Subcutaneous abdominal adipose tissue (tissue), 5 donors: Measurements from ENCODE around the gene TMPRSS6.
A peak's percentile ranks its signal among the peaks of the same experiment; 100 is the strongest.

Experiments used
- H3K27ac ChIP-seq: one replicate; pipeline ENCODE4 v1.7.0; 2013; ENCODE audit warnings: low read depth, mild to moderate bottlenecking, inconsistent platforms, low read length, moderate library complexity
- H3K27me3 ChIP-seq, 5 donors: one replicate each; pipeline ENCODE4 v1.7.0; 2013; ENCODE audit warnings: low read length in 5 of 5, inconsistent platforms in 1 of 5; ENCODE audit not compliant: control insufficient read depth in 5 of 5, insufficient read depth in 4 of 5
- H3K36me3 ChIP-seq, 5 donors: one replicate each; pipeline ENCODE4 v1.7.0; 2013; ENCODE audit warnings: low read length in 5 of 5; ENCODE audit not compliant: control insufficient read depth in 5 of 5, insufficient read depth in 5 of 5
- H3K4me1 ChIP-seq, 5 donors: one replicate each; pipeline ENCODE4 v1.7.0; 2013; ENCODE audit warnings: low read length in 5 of 5, mild to moderate bottlenecking in 3 of 5, moderate library complexity in 1 of 5; ENCODE audit not compliant: control insufficient read depth in 5 of 5, insufficient read depth in 5 of 5
- H3K4me3 ChIP-seq, 5 donors: one replicate each; pipeline ENCODE4 v1.7.0; 2013; ENCODE audit warnings: low read length in 5 of 5, low read depth in 1 of 5
- H3K9ac ChIP-seq, 5 donors: one replicate each; pipeline ENCODE4 v1.7.0; 2013; ENCODE audit warnings: low read length in 5 of 5, mild to moderate bottlenecking in 4 of 5, moderate library complexity in 3 of 5
- H3K9me3 ChIP-seq, 5 donors: one replicate each; pipeline ENCODE4 v1.7.0; 2013; ENCODE audit warnings: low read length in 5 of 5; ENCODE audit not compliant: control insufficient read depth in 5 of 5
- donor health status: healthy.
- donor health status: healthy.
- donor health status: healthy.
- donor health status: healthy.
- donor health status: healthy.

TMPRSS6 gene

DNA sequence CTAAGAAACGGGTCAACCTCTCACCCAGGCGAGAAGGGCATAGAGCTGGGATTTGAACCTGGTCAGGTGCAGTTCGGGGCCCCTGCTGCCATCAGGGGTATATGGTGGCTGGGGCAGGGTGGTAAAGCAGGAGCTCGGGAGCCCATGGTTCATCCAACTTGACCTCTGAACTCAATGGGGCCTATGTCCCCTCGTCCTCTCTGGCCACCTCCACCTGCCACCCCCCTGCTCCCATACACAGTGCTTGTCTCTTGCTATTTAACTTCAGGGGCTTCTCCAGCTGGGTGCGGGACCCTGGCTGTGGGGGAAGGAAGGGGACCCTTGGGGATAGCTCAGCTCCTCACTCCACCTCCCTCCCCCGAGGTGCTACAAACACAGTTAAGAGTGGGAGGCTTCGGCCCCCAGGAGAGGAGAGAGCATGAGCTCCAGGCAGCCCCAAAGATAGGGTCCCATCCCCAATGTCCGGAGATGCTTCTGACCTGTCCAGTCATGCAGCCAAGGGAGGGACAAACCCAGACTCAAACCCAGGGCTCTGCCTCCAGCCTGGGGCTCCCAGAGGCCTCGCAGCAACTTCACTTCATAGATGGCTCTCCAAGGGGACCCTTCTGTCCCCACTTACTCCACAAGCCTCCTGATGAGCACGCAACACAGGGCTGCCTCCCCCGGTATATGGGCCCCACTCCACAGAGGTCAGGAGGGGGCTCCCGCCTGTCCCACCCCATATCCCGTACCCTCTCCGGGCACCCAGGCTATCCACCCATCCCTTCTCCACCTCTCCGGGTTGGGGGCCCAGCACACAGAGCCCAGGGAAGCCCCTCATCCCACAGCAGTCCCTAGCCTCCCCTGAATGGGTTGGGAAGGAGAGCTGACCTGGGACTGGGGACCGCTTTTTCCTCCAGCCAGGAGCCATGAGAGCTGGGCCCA is 39.5 kb upstream of the TMPRSS6 start:
- Histone ChIP-seq H3K9me3 (peaks cover 0 to 3% (median 0%) of the 10 kb centered on the region in 5 donors), H3K27me3 (peaks cover 0 to 32% (median 21%) of the 10 kb centered on the region in 5 donors), H3K9ac (no peak overlapping the region), H3K36me3 (no peaks in the 10 kb centered on the region), H3K4me1 (peaks cover 0 to 3% (median 0%) of the 10 kb centered on the region in 5 donors), H3K27ac (no peak overlapping the region), H3K4me3 (peak overlapping the region in 1 of 5 donors; percentile 24)

DNA sequence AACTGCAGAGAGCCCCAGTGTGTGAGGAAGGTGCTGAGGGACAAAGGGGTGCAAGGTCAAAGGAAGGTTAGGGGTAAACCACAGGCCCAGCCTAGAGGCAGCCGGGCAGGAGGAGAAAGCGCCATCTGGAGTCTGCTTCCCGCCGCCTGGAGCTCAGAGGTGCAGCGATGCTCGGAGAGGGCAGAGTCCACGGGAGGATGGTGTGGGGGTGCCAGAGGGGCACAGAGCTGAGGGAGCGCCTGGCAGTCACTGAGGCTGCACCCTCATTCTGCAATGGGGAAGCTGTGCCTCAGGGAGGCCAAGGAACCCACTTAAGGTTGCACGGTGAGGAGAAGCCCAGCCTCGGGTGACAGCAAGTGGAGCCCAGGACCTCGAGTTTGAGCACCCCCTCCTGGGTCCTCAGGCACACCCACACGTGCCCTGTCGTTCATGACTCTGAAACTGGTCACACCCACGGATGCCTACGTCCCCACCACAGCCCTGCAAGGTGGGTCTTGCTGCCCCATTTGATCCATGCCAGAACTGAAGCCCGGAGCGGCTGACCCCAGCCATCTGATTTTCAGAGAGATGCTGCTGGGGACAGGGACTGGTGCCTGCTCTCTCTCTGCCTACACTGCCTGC is 38.6 kb upstream of the TMPRSS6 start:
- Histone ChIP-seq H3K27me3 (peaks cover 0 to 35% (median 24%) of the 10 kb centered on the region in 5 donors), H3K4me3 (peak overlapping the region in 1 of 5 donors; percentile 24), H3K4me1 (peaks cover 0 to 3% (median 0%) of the 10 kb centered on the region in 5 donors), H3K9ac (no peak overlapping the region), H3K27ac (no peak overlapping the region), H3K9me3 (peaks cover 0 to 3% (median 0%) of the 10 kb centered on the region in 5 donors), H3K36me3 (no peaks in the 10 kb centered on the region)

DNA sequence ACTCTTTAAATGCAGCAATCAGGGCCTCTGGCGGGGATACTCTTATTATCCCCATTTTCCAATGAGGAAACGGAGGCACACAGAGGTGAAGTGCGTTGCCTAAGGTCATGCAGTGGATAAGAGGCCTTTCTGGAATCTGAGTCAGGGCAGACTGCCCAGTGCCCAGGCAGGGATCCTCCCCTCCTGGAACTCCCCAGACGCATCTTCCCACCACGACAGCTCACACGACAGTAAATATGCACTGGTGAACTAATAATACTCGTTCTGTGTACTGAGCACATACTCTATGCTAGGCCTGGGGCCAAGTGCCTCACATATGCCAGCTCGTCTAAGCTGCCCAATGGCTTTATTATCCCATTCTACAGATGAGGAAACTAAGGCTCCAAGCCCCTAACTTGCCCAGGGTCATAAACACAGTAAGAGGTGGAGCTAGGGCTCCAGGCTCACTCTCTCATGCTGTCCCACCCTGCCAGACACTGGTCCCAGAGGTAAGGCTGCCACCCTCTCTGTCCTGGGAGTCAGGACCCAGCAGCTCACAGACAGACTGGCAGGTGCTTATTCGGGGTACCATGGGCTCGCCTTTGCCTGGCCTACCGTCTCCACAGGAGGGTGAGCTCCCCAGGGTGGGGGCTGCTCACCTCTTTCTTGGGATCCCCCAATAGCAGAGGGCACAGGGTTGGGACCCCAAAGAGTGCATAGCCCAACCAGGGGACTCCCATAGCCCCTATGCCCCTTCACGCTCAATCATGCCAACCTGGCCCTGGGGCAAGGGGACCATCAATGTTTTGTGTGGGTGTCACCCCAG is 37.9 kb upstream of the TMPRSS6 start:
- peaks cover 0 to 35% (median 24%) of the 10 kb centered on the region in 5 donors for H3K27me3 ChIP-seq
- peaks cover 0 to 3% (median 0%) of the 10 kb centered on the region in 5 donors for H3K9me3 ChIP-seq
- no peak overlapping the region for H3K4me3 ChIP-seq
- H3K36me3 ChIP-seq = no peaks in the 10 kb centered on the region
- H3K27ac ChIP-seq = no peak overlapping the region
- H3K4me1 ChIP-seq = peaks cover 0 to 3% (median 0%) of the 10 kb centered on the region in 5 donors
- no peak overlapping the region for H3K9ac ChIP-seq

DNA sequence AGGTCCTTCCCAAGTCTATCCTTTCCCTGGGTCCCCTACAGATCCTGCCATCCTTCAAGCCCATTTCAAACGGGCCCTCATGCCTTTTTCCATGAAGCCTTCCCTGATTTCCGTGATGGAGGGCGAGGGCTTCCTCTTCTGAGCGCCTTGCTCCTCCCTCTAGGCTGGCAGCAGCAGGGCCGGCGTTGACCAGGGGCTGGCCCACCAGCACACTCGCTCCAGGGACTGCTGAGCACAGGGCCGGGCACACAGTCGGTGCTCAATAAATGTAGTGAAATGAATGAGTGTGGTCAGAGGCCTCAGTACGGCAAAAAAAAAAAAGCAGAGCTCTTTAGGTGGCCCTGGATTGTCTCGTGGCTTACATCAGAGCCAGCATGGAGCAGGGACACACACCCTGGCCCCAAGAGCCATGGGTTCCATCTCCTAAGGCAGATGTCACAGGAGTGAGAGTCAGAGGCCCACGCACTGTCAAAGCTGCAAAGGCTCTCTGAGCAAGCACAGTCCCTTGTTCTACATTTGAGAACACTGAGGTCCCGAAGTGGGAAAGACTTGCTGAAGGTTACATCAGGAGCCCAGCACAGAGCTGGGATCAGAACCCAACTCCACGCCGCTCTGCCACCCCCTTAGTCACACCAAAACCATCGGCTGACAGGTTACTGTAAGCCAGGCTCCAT is 37.1 kb upstream of the TMPRSS6 start:
- Histone ChIP-seq H3K27me3 (peaks cover 0 to 38% (median 24%) of the 10 kb centered on the region in 5 donors), H3K9ac (no peak overlapping the region), H3K4me3 (no peak overlapping the region), H3K4me1 (peaks cover 0 to 3% (median 0%) of the 10 kb centered on the region in 5 donors), H3K27ac (no peak overlapping the region), H3K9me3 (peaks cover 0 to 3% (median 0%) of the 10 kb centered on the region in 5 donors), H3K36me3 (no peaks in the 10 kb centered on the region)

DNA sequence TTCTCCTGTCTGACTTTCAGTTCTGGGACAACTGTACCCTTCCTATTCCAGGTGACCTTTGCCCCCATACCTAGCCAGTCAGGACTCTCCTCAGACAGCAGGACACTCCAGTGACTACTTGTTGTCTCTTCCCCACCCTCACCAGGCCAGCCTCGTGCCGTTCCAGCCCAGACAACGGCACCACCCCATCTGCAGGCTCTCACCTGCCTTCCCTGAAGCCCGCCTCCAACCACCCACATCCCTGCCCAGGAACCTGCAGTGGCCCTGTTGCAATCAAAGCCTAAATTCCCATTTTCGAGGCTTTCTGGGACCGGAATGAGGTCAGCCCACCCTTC is 36.5 kb upstream of the TMPRSS6 start:
- peaks cover 0 to 40% (median 24%) of the 10 kb centered on the region in 5 donors for H3K27me3 ChIP-seq
- peaks cover 0 to 3% (median 0%) of the 10 kb centered on the region in 5 donors for H3K9me3 ChIP-seq
- H3K9ac ChIP-seq = no peak overlapping the region
- H3K36me3 ChIP-seq = no peaks in the 10 kb centered on the region
- peaks cover 0 to 3% (median 0%) of the 10 kb centered on the region in 5 donors for H3K4me1 ChIP-seq
- H3K4me3 ChIP-seq = no peak overlapping the region
- no peak overlapping the region for H3K27ac ChIP-seq

DNA sequence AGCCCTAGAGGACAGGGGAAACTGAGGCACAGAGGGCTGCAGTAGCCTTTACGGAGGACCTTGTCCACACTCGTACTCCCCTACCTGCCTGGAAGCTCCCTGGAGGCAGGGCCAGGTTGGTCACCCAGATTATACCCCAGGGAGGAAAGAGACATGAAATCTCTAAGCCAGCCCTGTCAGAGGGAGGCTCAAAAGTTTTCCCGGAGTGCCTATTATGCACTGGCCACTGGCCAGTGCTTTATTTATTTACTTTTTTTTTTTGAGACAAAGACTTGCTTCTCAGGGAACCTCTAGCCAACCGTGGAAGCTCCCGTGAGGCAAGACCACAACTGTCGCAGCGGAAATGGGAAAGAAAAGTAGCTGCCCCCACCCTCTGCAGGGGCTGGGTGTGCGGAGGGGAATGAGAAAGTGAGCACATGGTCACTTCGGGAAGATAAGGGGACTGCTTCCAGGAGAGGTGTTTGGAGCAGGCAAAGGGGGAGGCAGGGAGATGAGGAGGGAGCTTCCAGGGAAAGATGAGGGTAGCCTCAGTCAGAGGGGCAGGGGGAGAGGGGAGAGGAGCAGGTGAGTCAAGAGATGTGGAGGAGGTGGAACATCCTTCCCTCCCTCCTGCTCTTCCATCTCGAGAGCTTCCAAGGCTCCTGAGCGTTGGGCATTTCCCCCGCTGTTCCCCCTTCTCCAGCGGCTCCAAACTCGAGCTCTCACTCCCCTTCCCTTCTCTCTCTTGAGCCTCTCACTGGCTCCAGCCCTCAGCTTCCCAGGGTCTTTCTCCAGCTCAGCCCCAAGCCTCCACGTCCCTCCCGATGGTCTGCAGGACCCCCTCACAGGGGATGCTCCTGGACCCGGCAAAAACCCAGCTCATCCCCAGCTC is 35.9 kb upstream of the TMPRSS6 start:
- Histone ChIP-seq H3K9ac (no peak overlapping the region), H3K27ac (no peak overlapping the region), H3K27me3 (peaks cover 0 to 40% (median 24%) of the 10 kb centered on the region in 5 donors)

DNA sequence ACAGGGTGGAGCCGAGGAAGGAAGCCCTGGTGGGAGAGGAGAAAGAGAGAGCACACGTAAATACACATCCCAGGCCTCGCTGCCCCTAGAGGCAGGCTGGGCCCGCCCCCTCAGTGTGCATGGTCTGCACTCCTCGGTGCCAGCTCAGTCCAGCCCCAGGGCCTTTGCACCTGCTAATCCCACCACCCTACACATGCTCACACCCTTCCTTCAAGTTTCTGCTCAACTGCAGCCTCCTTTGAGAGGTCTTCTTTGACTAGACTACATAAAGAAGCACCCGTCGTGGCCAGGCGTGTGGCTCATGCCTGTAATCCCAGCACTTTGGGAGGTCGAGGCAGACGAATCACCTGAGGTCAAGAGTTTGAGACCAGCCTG is 34.7 kb upstream of the TMPRSS6 start:
- H3K36me3 ChIP-seq = no peaks in the 10 kb centered on the region
- no peak overlapping the region for H3K4me3 ChIP-seq
- H3K27me3 ChIP-seq = peaks cover 0 to 40% (median 24%) of the 10 kb centered on the region in 5 donors
- no peak overlapping the region for H3K27ac ChIP-seq
- peaks cover 0 to 3% (median 0%) of the 10 kb centered on the region in 5 donors for H3K4me1 ChIP-seq
- H3K9me3 ChIP-seq = no peaks in the 10 kb centered on the region
- no peak overlapping the region for H3K9ac ChIP-seq

More for the DNA sequence above, 35.9 kb upstream of the TMPRSS6 start:
- Histone ChIP-seq H3K4me1 (peaks cover 0 to 3% (median 0%) of the 10 kb centered on the region in 5 donors), H3K36me3 (no peaks in the 10 kb centered on the region), H3K4me3 (no peak overlapping the region), H3K9me3 (no peaks in the 10 kb centered on the region)

DNA sequence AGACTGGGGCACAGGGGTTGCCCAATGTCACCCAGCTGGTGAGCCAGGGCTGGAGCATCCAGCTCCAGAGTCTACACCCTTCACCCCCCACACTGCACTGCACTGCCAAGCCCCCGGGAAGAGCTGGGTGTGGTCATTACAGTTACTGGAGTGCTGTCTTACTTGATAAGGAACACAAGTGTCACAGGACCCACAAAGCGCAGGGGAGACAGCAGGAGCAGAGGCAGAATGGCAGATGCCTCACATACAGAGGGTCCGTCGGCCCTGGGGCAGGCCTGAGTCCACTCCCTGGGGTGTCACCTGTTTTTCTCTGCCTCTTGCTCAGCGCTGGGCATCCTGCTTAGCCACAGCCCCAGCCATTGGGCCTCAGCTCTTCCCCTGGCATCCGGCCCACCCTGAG is 32.5 kb upstream of the TMPRSS6 start:
- Histone ChIP-seq H3K9ac (no peak overlapping the region), H3K9me3 (no peaks in the 10 kb centered on the region), H3K36me3 (no peaks in the 10 kb centered on the region), H3K4me1 (peaks cover 0 to 3% (median 0%) of the 10 kb centered on the region in 5 donors), H3K27ac (no peak overlapping the region), H3K4me3 (no peak overlapping the region), H3K27me3 (peaks cover 0 to 30% (median 13%) of the 10 kb centered on the region in 5 donors)

DNA sequence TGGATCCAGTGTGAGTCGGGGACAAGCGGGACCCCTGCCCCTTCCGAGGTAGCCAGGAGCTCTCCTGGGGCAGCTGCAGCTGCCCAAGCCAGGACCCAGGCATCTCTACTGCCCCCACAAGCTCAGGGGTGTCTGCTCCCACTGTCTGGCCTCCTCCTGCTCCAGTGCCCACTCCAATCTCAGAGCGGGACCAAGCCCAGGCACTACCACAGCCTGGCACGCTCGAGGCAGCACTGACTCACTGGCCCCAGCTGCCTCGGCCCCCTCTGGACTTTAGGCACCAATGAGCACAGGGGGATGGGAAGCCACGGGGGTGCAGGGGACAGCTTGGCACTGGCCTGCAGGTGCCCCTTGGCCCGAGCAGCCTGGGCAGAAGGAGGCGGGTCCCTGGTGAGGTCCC is 32.0 kb upstream of the TMPRSS6 start:
- Histone ChIP-seq H3K27ac (no peak overlapping the region), H3K36me3 (no peaks in the 10 kb centered on the region), H3K4me3 (no peak overlapping the region), H3K4me1 (peaks cover 0 to 3% (median 0%) of the 10 kb centered on the region in 5 donors), H3K27me3 (peaks cover 0 to 30% (median 12%) of the 10 kb centered on the region in 5 donors), H3K9ac (no peak overlapping the region), H3K9me3 (no peaks in the 10 kb centered on the region)
